GM19372 (cell line): Measurements from ENCODE around the gene NUP210L.
"Not testable (repeated sequence)": the region's sequence is repeated elsewhere in the genome, so short reads cannot be mapped to it uniquely, and the experiment has no call there.

ENCODE experiments used
- ATAC-seq: cut with Tn5 transposase; IDR thresholded peaks from one replicate; pipeline ENCODE4 v1.9.1; 2021; ENCODE audit warnings: mild to moderate bottlenecking, low read depth, moderate library complexity; ENCODE audit not compliant: unreplicated experiment

Gene NUP210L

GRCh38 chr1:154000420-154000819 is 154.5 kb downstream of the NUP210L start:
- no peak for ATAC-seq

- not testable (repeated sequence) for ATAC-seq
Observed at GRCh38 chr1:153996882-153997281, 158.0 kb downstream of the NUP210L start.

- no peak for ATAC-seq
Observed at GRCh38 chr1:153995640-153996039, 159.2 kb downstream of the NUP210L start.

GRCh38 chr1:153995202-153995601 is 159.7 kb downstream of the NUP210L start:
- ATAC-seq = no peak

- ATAC-seq = no peak
Observed at GRCh38 chr1:153991806-153992205, 163.1 kb downstream of the NUP210L start.

- no peak for ATAC-seq
Observed at GRCh38 chr1:153991151-153991630, 163.7 kb downstream of the NUP210L start.

- ATAC-seq = peak; percentile 67
Observed at GRCh38 chr1:153990468-153991150, 164.3 kb downstream of the NUP210L start, which contains the start of gene RPS27. RPS27 (plus strand) TSS chr1:153990762; CDS start chr1:153990797, 35 bp downstream.

- ATAC-seq = no peak
Observed at GRCh38 chr1:153987621-153988020, 167.3 kb downstream of the NUP210L start.

- ATAC-seq = no peak
Observed at GRCh38 chr1:153985941-153986761, 168.7 kb downstream of the NUP210L start, which contains the start of gene RAB13. RAB13 (minus strand) TSS chr1:153986339; CDS start chr1:153986236, 103 bp downstream.

- ATAC-seq = no peak
Observed at GRCh38 chr1:153985341-153985912, 169.4 kb downstream of the NUP210L start.

GRCh38 chr1:153984123-153984894 is 170.6 kb downstream of the NUP210L start:
- no peak for ATAC-seq

- not testable (repeated sequence) for ATAC-seq
Observed at GRCh38 chr1:153981735-153982134, 173.1 kb downstream of the NUP210L start.

GRCh38 chr1:153979091-153979490 is 175.8 kb downstream of the NUP210L start:
- ATAC-seq = not testable (repeated sequence)

GRCh38 chr1:153978274-153978909 is 176.5 kb downstream of the NUP210L start:
- ATAC-seq = no peak

- ATAC-seq = peak; percentile 80
Observed at GRCh38 chr1:153977250-153978240, 177.3 kb downstream of the NUP210L start, which contains the start of gene JTB. JTB (minus strand) TSS chr1:153977674; CDS start chr1:153977252, 422 bp downstream.

GRCh38 chr1:153976819-153977249 is 178.0 kb downstream of the NUP210L start:
- ATAC-seq = no peak

GRCh38 chr1:153973525-153973924 is 181.3 kb downstream of the NUP210L start:
- no peak for ATAC-seq

GRCh38 chr1:153973071-153973470 is 181.8 kb downstream of the NUP210L start:
- ATAC-seq = no peak
